Activated effector memory CD4-positive, alpha-beta T cell treated with anti-CD3 and anti-CD28 coated beads, Interleukin-2, amount 50 U/mL, for 16 hours (primary cell): ENCODE data around the gene DAPK3.
"Not testable (repeated sequence)": the region's sequence is repeated elsewhere in the genome, so short reads cannot be mapped to it uniquely, and the experiment has no call there.

Source experiments
- DNase-seq: peaks from one replicate; pipeline ENCODE4 v3.0.0-alpha.2; 2020

Gene DAPK3

GRCh38 chr19:3970808-3971598, at the start of gene DAPK3:
Gene DAPK3, minus strand, starts transcription at chr19:3971099. Its CDS starts 1,364 bp downstream, at chr19:3969735.
- DNase-seq, result peak; percentile 97

GRCh38 chr19:4019578-4019977, 48.7 kb upstream of the DAPK3 start:
- no peak for DNase-seq

GRCh38 chr19:4018775-4019504, 48.0 kb upstream of the DAPK3 start:
- no peak for DNase-seq

GRCh38 chr19:4018140-4018613, 47.3 kb upstream of the DAPK3 start:
- no peak for DNase-seq

GRCh38 chr19:4016903-4017638, 46.2 kb upstream of the DAPK3 start:
- no peak for DNase-seq

GRCh38 chr19:4016486-4016885, 45.6 kb upstream of the DAPK3 start:
- no peak for DNase-seq

- no peak for DNase-seq
These were observed 45.0 kb upstream of the DAPK3 start for GRCh38 chr19:4015705-4016402.

GRCh38 chr19:4014541-4015491, 43.9 kb upstream of the DAPK3 start:
- DNase-seq, result peak; percentile 76

- DNase-seq, result no peak
These were observed 43.1 kb upstream of the DAPK3 start for GRCh38 chr19:4013886-4014540.

GRCh38 chr19:4012975-4013634, 42.2 kb upstream of the DAPK3 start:
- no peak for DNase-seq

- DNase-seq, result no peak
These were observed 41.4 kb upstream of the DAPK3 start for GRCh38 chr19:4012092-4012974.

GRCh38 chr19:4011430-4011829, 40.5 kb upstream of the DAPK3 start:
- DNase-seq, result not testable (repeated sequence)

GRCh38 chr19:4010808-4011110, 39.9 kb upstream of the DAPK3 start:
- no peak for DNase-seq

- peak; percentile 58 for DNase-seq
These were observed 39.3 kb upstream of the DAPK3 start for GRCh38 chr19:4009990-4010807.

GRCh38 chr19:4007836-4008539, 37.1 kb upstream of the DAPK3 start:
- DNase-seq, result peak; percentile 74

GRCh38 chr19:4007021-4007835, 36.3 kb upstream of the DAPK3 start, which contains the start of gene PIAS4:
Gene PIAS4, plus strand, starts transcription at chr19:4007736. Its CDS starts 25 bp downstream, at chr19:4007761.
- DNase-seq, result peak; percentile 97

- DNase-seq, result not testable (repeated sequence)
These were observed 34.5 kb upstream of the DAPK3 start for GRCh38 chr19:4005436-4005835.
